NCI-H1105 (cell line): ENCODE measurements around the gene PXT1.
"Not testable (repeated sequence)": the region's sequence is repeated elsewhere in the genome, so short reads cannot be mapped to it uniquely, and the experiment has no call there.

Source experiments
- DNase-seq: peaks from one replicate; lab custom pipeline; 2025; lab: John Stamatoyannopoulos, UW

The PXT1 gene

DNA sequence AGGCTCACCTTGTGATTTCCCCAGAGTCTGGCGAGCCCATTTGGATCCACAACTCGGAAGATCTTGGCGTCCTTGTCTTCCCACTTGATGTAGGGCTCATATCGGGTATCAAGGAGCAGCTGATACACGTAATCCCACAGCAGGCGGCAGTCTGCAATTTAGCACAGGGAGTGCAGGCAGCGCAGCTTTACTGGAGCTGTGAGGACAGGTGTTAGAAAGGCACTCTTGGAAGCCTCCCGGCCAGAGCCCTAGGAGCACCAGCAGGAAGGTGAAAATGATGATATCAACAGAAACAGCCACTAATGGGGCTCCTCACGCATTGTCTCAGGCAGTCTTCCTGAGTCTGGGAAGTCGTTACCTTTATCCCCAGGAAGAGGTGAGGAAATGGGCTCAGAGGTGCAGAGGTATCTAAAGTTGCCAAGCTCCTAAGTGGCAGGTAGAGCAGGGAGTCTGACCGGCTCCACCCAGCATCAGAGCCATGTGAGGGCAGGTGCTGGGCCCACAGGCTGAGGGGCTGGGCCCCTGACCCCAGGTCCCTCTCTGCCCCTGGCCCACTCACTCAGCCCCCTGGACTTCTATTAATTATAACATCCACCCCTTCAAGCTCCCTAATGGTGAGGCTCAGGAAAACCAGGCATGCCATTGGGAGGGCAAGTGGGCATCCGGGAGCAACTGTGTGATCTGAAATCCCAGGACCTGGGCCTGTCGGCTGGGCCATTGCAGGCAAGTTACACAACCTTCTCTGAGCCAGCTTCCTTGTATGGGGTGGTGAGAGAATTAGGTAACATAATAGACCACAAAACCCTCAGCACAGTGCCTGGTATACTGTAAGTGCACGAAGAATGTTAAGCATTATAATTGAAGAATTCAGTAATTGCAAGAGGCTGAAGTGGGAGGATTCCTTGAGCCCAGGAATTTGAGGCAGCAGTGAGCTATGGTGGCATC lies 73.5 kb downstream of the PXT1 start:
- no peak for DNase-seq

DNA sequence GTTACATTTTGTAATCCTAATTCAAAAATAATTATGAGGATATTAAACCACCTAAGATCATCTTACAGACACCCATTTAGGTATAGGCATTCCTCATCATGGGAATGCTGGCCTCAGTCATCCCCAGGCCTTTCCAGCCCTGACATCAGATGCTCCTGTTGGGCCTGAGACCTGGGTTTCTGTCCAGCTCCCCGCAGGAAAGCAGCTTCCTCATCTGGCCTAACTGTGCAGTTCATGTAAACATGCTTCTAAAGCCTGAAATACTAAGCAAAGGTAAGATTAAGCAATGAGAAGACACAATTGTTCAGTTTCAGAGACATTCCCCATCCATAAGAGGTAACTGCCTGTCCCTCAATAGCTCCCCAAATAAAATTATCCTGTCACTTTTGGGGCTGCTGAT lies 74.2 kb downstream of the PXT1 start:
- no peak for DNase-seq

DNA sequence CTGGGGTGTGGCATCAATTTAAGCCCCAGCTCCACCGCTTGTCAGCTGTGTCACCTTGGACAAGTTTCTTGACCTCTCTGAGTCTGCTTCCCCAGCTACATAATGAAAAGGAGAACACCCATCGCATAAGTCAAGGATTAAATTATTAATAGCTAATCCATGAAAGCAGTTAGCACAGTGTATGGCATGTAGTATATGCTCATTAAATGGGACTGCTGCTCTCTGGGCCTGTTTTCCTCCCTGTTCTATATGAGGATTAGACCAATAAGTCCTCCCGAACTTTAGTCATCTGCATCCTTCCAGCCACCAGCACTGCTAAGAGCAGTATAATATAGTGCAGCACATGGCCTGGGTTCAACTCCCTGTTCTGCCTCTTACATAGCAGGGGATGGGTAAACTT lies 74.9 kb downstream of the PXT1 start:
- no peak for DNase-seq

DNA sequence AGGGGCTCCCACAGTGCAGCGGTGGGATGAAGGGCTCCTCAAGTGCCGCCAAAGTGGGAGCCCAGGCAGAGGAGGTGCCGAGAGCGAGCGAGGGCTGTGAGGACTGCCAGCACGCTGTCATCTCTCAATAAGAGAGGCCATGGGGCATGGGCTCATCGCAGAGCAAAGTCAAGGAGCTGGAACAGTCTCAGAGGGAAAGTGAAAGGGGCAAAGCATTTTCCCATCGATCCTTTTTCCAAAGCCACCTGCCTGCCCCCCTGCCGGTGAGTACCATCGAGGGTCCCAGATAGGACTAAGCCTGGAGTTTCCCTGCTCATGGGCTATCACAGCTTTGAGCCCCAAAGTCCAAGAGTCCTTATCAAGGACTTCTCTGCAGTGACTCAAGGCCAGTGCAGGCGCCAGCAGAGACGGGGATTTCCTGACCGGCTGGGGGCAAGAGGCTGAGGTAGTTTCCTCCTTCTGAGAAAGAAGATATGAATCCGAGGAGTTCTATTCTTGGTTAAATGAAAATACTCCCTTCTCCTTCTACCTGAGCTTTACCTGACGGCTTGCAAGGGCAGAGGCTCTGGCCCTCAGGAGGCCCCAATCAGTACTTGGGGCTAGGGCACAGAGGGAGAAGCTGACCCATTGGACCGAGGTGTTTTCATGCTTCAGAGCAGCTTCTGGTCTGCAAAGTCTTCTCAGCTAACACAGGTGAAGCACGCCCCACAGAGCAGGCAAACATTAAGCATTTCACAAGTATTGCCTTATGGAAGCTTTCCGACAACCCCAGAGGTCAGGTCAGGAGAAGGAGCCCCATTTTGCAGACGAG lies 77.8 kb downstream of the PXT1 start:
- DNase-seq = no peak

DNA sequence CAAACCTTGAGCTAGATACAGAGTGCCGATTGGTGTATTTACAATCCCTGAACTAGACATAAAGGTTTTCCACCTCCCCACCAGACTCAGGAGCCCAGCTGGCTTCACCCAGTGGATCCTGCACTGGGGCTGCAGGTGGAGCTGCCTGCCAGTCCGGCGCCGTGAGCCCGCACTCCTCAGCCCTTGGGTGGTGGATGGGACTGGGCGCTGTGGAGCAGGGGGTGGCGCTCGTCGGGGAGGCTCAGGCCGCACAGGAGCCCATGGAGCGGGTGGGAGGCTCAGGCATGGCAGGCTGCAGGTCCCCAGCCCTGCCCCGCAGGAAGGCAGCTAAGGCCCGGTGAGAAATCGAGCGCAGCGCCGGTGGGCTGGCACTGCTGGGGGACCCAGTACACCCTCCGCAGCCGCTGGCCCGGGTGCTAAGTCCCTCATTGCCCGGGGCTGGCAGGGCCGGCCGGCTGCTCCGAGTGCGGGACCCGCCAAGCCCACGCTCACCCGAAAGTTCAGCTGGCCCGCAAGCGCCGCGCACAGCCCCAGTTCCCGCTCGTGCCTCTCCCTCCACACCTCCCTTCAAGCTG lies 78.5 kb downstream of the PXT1 start:
- DNase-seq = not testable (repeated sequence)

DNA sequence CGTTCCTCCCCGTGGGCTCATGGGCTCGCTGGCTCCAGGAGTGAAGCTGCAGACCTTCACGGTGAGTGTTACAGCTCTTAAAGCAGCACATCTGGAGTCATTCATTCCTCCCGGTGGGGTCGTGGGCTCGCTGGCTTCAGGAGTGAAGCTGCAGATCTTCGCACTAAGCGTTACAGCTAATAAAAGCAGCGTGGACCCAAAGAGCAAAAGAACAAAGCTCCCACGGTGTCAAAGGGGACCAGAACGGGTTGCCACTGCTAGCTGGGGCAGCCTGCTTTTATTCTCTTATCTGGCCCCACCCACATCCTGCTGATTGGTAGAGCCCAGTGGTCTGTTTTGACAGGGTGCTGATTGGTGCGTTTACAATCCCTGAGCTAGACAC lies 79.3 kb downstream of the PXT1 start:
- not testable (repeated sequence) for DNase-seq

DNA sequence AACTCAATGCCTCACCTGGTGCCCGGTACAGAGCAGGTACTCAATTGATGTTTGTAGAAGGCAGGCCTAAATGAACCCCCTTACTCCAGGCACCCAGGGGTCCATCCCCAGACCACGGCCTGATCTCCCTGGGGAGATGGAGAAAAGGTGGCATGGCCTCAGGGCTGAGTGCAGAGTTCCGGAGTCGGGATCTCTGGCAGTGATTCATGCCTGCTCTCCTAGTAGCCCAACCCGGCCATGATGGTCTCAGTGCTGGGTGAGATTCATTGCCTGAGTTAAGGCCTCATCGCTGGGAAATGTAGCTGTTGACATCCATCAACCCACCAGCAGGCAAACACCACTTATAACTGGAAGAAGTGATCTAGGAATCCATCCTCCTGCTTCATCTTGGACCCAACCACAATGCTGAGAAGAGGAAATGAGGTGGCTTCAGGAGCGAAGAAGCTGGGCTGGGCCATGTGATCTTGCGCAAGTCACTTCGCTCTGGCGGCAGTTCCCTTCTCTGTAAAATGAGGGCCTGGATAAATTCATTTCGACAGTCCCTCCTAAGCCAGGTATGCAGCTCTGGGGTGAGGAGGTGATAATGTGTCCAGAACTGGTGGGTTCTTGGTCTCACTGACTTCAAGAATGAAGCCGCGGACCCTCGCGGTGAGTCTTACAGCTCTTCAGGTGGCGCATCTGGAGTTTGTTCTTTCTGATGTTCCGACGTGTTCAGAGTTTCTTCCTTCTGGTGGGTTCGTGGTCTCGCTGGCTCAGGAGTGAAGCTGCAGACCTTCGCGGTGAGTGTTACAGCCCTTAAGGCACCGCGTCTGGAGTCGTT lies 79.9 kb downstream of the PXT1 start:
- no peak for DNase-seq

DNA sequence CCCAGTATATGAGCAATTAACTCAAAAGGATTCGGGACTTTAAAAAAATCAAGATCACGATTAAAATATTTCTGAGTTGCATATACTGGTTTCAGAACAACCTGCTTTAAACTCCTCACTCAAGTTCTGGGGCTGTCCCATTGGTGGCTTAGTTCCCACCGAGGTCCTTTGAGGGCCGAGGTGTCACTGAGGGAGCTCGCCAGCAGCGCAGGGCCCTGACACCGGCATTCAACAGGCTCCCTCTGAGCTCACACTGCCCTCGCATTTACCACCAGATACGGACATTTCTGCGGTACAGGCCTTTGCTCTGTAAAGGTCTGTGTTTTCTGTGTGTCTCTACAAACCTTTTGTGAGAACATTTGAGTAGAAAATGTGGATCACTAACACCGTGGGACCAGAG lies 81.6 kb downstream of the PXT1 start:
- DNase-seq = no peak

DNA sequence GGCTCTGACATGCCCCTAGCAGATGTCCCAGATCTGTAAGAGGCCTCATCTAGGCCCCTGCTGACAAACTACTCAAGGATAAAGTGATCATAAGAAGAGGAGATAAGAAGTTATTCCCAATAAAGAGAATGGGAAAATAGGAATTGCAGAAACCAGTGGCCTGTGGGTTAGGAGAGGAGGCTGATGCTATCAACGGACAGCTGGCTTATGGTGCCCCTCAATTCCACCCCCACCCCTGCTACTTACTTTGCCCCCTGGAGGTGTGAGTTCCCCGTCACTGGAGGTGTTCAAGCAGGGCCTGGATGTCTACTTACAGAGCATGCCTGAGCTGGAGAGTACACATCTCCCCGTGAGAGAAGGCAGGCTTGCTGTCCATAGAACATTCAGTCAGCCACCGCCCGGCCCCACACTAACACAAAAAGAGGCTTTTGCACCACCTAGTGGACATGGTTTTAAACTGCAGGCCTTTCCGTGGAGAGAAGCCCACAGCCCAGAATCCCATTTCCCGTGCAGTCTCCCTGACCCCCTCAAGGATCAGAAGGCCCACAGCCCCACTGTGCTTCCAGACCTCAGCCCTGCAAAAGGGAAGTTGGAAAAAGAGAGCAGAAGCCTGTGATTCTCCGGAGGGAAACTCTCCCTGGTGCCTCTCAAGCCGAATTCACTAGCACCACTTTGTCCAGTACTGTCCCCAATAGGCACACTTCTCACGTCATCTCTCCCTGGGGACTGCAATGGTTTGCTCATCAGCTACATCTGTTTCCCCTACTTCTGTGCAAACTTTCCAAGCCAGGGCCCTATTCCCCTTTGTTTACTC lies 82.2 kb downstream of the PXT1 start:
- DNase-seq = peak; percentile 76

DNA sequence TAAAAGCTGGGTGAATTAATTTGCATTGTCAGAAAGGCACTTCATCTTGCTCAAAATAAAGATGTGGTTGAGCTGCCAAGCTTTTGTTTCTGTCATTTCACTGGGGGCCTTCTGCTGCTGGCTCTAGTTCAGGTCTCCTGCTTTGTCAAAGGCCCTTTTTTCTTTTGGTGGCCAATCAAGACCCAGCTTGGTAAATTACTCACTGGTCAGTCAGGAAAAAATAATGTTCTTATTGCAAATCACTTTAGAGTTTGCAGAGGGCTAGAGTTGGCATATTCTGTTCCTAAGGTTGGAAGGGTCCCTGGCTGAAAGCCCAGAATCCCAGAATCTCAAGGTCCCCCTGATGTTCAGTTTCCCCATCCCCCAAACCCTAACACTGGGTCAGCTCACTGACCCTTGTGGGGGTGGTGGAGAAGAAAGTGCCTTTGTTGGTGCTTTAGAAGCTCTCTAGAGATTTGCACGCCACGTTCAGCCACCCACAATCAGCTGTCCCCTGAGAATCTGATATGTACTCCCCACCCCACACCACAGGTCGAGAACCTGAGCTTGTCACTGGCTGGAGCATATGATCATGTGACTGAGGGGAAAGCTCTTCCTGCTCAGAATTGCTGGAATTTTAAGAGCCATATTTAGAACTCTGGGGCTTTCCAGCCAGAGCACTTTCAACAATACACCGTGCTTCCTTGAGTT lies 84.3 kb downstream of the PXT1 start:
- DNase-seq = no peak

DNA sequence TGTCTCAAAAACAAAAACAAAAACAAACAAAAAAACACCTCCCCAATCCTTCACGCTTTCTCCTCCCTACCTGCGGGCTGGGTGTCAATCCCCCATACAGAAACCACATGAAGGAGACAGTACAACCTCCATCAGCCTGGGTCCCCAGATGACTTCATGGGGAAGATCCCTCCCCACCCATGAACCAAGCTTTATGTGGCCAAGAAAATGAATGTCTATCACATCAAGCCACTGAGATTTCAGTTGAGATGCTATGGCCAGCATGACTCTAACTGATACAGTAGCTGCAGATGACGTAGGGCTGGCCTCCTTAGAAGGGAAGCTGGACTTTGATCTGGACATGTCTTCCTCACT lies 84.8 kb downstream of the PXT1 start:
- no peak for DNase-seq

DNA sequence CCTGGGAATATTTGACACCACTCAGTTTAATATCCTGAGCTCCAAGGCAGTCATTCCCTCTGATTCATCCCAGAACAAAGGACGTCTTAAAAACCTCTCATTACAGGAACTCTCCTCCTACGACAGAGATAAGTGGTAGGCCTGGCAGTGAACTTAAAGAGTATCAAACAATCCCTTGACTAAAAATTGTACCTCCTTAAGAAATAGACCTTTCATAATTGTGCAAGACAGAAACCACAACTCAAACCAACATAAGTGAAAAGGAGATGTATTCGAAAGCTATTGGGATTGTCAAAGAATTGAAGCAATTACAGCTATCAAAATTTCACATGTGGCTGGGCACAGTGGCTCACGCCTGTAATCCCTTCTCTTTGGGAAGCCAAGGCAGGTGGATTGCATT lies 86.8 kb downstream of the PXT1 start:
- no peak for DNase-seq

DNA sequence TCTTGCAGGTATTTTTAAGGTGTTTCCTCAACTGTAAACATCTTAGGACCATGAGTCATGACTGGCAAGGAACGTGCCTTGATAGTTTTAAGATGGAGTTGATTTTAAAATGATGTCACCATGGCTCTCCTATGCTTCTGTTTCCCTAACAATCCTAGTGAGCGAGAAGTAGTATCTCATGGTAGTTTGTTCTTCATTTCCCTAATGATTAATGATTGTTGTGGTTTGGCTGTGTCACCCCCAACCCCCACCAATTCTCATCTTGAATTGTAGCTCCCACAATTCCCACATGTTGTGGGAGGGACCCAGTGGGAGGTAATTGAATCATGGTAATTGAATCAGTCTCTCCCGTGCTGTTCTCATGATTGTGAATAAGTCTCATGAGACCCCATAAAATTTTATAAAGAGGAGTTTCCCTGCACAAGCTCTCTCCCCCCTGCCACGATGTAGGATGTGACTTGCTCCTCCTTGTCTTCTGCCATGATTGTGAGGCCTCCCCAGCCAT lies 89.2 kb downstream of the PXT1 start:
- no peak for DNase-seq

DNA sequence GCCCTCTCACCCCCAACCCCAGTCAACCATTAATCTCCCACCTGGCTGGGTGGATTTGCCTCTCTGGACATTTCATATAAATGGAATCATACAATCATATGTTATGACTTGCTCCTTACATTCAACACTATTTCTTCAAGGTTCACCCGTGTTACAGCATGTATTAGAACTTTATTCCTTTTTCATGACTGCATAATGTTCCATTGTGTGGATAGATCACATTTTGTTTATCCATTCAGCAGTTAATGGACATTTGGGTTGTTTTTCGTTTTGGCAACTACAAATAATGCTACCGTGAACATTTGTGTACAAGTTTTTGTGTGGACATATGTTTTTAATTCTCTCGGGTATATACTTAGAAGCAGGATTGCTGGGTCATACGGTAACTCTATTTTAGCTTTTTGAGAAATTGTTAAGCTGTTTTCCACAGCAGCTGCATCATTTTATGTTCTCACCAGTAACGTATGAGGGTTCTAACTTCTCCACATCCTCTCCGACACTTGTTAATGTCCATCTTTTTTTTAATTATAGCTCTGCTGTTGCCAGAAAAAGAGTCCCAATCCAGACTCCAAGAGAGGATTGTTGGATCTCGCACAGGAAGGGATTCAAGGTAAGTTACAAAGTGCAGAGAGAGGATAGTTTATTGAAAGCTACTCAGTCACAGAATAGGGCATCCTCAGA lies 90.0 kb downstream of the PXT1 start:
- DNase-seq = no peak

DNA sequence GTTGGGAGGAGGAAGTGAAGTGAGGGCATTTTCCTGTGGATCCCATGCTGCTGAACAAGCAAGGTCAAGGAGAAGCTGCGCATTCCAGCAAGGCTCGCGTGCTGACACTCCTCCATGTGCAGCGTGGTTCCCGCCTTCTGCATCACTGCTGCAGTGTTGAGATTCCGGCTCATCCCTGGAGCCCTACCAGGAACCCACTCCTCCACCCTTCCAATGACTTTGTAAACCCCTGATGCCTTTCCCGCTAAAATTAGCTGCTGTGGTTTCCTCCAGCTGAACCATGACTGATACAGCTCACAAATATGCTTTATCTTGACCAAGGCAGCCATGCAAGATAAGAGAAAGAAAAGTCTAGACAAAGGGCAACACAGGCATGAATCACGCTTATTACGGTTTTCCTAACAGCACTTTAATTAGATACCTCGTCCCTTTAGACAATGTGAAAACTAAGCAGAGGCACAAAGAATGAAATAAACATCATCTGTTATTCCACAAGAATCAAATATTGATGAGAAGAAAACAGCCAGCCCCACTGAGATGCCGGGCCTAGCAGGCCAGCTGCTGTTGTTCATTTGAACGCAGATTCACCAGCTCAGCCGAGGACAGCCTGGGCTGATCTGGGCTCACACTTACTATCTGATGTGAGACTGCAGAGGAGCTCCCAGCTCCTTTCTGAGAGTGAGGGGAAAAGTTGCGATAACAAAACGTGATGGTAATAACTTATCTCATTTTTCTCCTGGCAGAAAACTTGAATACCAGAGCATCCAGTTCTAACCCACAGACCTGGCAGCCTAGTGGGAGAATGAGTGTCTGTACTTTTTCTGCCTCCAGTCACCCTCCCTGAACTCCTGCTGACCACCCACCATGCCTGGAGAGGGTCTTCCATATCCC lies 91.7 kb downstream of the PXT1 start:
- DNase-seq = no peak

DNA sequence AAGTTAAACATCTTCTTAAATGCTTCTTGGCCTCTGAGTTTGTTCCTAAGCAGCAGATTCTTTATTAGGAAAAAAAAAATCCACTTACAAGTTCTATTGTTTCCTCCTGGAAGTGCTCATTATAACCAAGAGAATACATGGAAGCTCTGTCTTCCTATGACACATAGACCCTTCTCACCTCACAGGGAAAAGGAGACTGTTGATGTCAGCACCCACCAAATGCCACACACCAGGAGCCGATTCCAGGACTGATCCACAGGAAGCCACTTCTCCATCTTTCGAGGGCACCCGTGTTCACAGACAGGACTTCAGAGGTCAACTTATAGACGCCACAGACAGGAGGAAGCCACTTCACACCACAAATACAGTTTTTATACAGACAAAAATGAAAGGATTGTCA lies 92.6 kb downstream of the PXT1 start:
- no peak for DNase-seq

DNA sequence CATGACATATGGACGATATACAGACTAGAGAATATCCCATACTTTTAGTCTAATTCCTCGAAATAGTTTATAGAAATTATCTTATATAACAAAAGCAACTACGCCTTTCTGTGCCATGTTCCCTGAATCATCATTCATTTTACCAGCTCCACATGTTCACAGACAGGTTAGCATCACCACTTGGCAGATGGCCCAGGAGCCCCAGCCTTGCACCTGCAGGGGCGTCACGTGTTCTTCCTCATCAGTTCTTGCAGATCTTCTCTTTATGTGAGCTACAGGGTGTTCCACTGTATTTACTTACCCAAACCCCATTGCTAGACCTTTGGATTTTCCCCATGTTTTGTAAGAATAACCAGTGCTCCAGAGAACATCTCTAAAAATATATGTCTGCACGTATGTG lies 93.4 kb downstream of the PXT1 start:
- DNase-seq = peak; percentile 97

DNA sequence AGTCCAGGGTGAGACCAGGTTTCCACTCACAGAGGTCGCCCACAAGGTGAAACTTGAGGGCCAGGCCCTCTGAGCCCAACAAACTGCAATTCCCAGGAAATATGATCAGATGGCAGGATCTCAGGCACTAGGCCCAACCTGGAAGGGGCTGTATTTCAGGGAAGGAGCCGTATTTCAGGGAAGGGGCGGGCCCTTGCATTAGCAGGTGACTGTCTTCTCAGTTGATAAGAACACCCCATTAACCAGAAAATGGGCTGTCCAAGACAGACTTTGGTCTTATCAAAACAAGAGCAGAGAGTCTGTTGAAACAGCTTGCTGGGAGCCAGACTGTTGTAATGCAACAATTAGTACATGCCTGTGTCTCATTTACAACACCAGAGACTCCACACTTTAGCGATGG lies 95.0 kb downstream of the PXT1 start:
- no peak for DNase-seq
